Thoracic aorta (tissue), 2 donors: ENCODE data around the gene TAF9. TPM values are rescaled to one million over a fixed set of nuclear protein-coding genes. Genes with fewer than 3 reads are reported as not detected.
A peak's percentile ranks its signal among the peaks of the same experiment; 100 is the strongest.
"Not testable (repeated sequence)": the region's sequence is repeated elsewhere in the genome, so short reads cannot be mapped to it uniquely, and the experiment has no call there.

Experiments used
- ATAC-seq: fragments of 150-250 bp; one replicate; pipeline ENCODE4 v1.8.0; 2017; ENCODE audit warnings: low read depth; ENCODE audit not compliant: insufficient number of reproducible peaks, low FRiP score
- DNase-seq: peaks from one replicate; pipeline ENCODE4 v3.0.0-alpha.2; 2020; ENCODE audit warnings: low spot score
- H3K27ac ChIP-seq, 2 donors: fragments of 200-600 bp; sonication (generic); 1 replicate in 1 of 2; 2 replicates in 1 of 2; pipeline ENCODE4 v1.5.1; 2016; ENCODE audit warnings: mild to moderate bottlenecking in 2 of 2, moderate library complexity in 2 of 2
- H3K27me3 ChIP-seq: fragments of 200-600 bp; sonication (generic); replicated peaks from 2 replicates; pipeline ENCODE4 v1.6.0; 2016; ENCODE audit warnings: mild to moderate bottlenecking; ENCODE audit not compliant: insufficient read depth
- H3K36me3 ChIP-seq: fragments of 200-600 bp; sonication (generic); one replicate; pipeline ENCODE4 v1.5.1; 2016
- H3K4me1 ChIP-seq, 2 donors: fragments of 200-600 bp; sonication (generic); 1 replicate in 1 of 2; 2 replicates in 1 of 2; pipeline versions ENCODE4 v1.5.1 to v1.6.0; 2016; ENCODE audit warnings: low read depth in 2 of 2, mild to moderate bottlenecking in 1 of 2; ENCODE audit not compliant: control insufficient read depth in 1 of 2
- H3K4me3 ChIP-seq: fragments of 200-600 bp; sonication (generic); 2 replicates; pipeline ENCODE4 v1.5.1; 2016; ENCODE audit warnings: mild to moderate bottlenecking
- H3K9me3 ChIP-seq: fragments of 200-600 bp; sonication (generic); 2 replicates; pipeline ENCODE4 v1.5.1; 2016
- CTCF ChIP-seq: fragments of 200-600 bp; sonication (generic); IDR thresholded peaks from one replicate; pipeline ENCODE4 v1.5.1; 2019; ENCODE audit warnings: antibody characterized with exemption
- total RNA-seq, 2 donors: library from RNA; depleted of rRNA; stranded (reverse); fragments of >200 nt; gene quantifications; one replicate each; pipeline versions ENCODE4 v1.1.0 to v1.2.3, GENCODE V29; 2016

TAF9 gene
- total RNA-seq, 2 donors from 2014 or later: 7.9 to 40.8 TPM

GRCh38 chr5:69334793-69335268 is 34.5 kb downstream of the TAF9 start:
- Histone ChIP-seq H3K4me3 (peak overlapping the region; percentile 40), H3K27me3 (no peaks in the 10 kb centered on the region), H3K27ac (peak overlapping the region; percentile 3 to 23), H3K9me3 (no peaks in the 10 kb centered on the region), H3K36me3 (no peaks in the 10 kb centered on the region), H3K4me1 (peaks cover 9 to 15% of the 10 kb centered on the region in 2 donors)
- DNase-seq (peak; percentile 50), ATAC-seq (peak; percentile 48)
- TF ChIP-seq CTCF: peak; percentile 73

- Histone ChIP-seq H3K27ac (peak overlapping the region in 1 of 2 donors; percentile 23), H3K4me1 (peaks cover 9 to 15% of the 10 kb centered on the region in 2 donors)
- H3K4me3 ChIP-seq, H3K36me3 ChIP-seq, ATAC-seq, DNase-seq, H3K27me3 ChIP-seq, H3K9me3 ChIP-seq: not testable (repeated sequence)
Observed at GRCh38 chr5:69333668-69334315, 35.5 kb downstream of the TAF9 start.

- Histone ChIP-seq H3K27ac (peak overlapping the region; percentile 78 to 85), H3K36me3 (no peaks in the 10 kb centered on the region), H3K4me3 (peak overlapping the region; percentile 93), H3K27me3 (no peaks in the 10 kb centered on the region), H3K4me1 (peaks cover 9 to 15% of the 10 kb centered on the region in 2 donors), H3K9me3 (no peaks in the 10 kb centered on the region)
- no peak for TF ChIP-seq CTCF
- ATAC-seq (no peak), DNase-seq (no peak)
Observed at GRCh38 chr5:69331528-69332445, 37.5 kb downstream of the TAF9 start.

DNA sequence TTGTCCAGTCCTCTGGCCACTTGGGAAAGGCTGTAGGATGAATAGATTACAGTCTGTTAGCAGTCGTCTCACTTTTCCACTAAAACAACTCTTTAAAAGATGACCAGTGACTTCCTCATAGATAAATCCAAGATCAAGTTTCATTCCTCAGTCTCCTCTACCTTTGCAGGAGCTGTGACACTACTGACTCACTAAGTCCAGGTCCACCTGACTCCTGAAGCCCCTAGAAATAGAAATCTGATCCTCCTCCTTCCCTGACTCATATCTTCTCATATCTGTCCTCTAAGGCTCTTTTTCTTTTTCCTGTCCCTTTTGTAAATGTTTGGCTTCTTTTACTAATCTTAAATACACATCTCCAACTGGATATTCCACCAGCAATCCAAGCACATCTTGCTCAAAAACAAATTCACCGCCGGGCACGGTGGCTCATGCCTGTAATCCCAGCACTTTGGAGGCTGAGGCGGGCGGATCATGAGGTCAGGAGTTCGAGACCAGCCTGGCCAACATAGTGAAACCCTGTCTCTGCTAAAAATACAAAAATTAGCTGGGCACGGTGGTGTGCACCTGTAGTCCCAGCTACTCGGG is 39.3 kb downstream of the TAF9 start:
- TF ChIP-seq CTCF: no peak
- Histone ChIP-seq H3K27ac (no peak overlapping the region), H3K4me1 (peaks cover 9 to 15% of the 10 kb centered on the region in 2 donors), H3K27me3 (no peaks in the 10 kb centered on the region), H3K36me3 (no peaks in the 10 kb centered on the region), H3K4me3 (no peak overlapping the region), H3K9me3 (no peaks in the 10 kb centered on the region)
- DNase-seq: no peak
- ATAC-seq: no peak

DNA sequence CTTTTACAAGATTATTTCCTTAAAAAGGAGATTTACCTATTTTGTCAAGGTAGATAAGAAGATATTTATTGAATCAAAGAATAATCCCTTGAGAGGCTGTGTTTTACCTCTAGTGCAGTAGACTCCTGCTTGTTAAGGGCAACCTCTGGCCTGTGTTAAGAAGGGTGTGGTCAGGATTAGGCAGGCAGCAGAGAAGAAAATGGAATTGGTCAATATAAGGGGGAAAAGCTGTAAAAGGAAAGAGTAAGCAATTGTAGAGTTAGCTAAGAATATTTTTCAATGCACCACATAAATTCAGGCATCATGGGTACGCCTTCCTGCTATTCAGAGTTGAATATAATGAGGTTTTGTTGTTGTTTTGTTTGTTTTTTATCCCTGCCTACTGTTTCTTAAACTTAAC is 43.0 kb downstream of the TAF9 start:
- no peak overlapping the region for H3K27ac ChIP-seq
- no peak for ATAC-seq
- no peak for TF ChIP-seq CTCF
- no peaks in the 10 kb centered on the region for H3K9me3 ChIP-seq
- no peaks in the 10 kb centered on the region for H3K27me3 ChIP-seq
- no peak for DNase-seq
- no peaks in the 10 kb centered on the region for H3K36me3 ChIP-seq
- H3K4me3 ChIP-seq: no peak overlapping the region
- H3K4me1 ChIP-seq: no peaks in the 10 kb centered on the region
